SK-N-SH (cell line): ENCODE results near the gene COL24A1. TPM values are rescaled to one million over a fixed set of nuclear protein-coding genes. Genes with fewer than 3 reads are reported as not detected.

ENCODE experiments used
- CTCF ChIA-PET: fragments of 300-600, 350-600 bp; formaldehyde crosslinking; extraction: SDS; loops from one replicate; lab custom pipeline; 2021; lab: Yijun Ruan, JAX
- POLR2A ChIA-PET: fragments of 350-600 bp; sonication (Branson Sonifier 250); formaldehyde crosslinking; extraction: SDS; loops from one replicate; lab custom pipeline; 2020; ENCODE audit warnings: antibody characterized with exemption, inconsistent platforms; lab: Yijun Ruan, JAX
- DNase-seq: peaks from one replicate; pipeline ENCODE4 v3.0.0; 2012
- H2AFZ ChIP-seq: fragments of 200-600 bp; sonication (generic); 2 replicates; pipeline ENCODE4 v1.8.1; 2016; ENCODE audit warnings: antibody characterized with exemption, mild to moderate bottlenecking, low read depth
- H3F3A ChIP-seq: fragments of 200-600 bp; sonication (generic); replicated peaks from 2 replicates; pipeline ENCODE3; 2016; ENCODE audit warnings: antibody characterized with exemption, mild to moderate bottlenecking; ENCODE audit not compliant: insufficient read depth
- H3K27ac ChIP-seq, 2 experiments: fragments of 200-500 bp in 1 of 2; fragments of 200-600 bp in 1 of 2; sonication (Bioruptor generic) in 1 of 2; sonication (generic), shearing (Covaris generic) in 1 of 2; 2 replicates each; pipeline versions ENCODE4 v1.5.1 to v1.6.1; 2014 to 2016; ENCODE audit warnings: low read depth in 2 of 2, inconsistent platforms in 1 of 2, low read length in 1 of 2, mild to moderate bottlenecking in 1 of 2, mixed read lengths in 1 of 2
- H3K27me3 ChIP-seq: fragments of 200-600 bp; sonication (generic), shearing (Covaris generic); 2 replicates; pipeline ENCODE4 v1.6.1; 2016; ENCODE audit warnings: mixed run types; ENCODE audit not compliant: insufficient read depth
- H3K36me3 ChIP-seq, 2 experiments: fragments of 200-500 bp in 1 of 2; fragments of 200-600 bp in 1 of 2; sonication (Bioruptor generic) in 1 of 2; sonication (generic) in 1 of 2; replicated peaks in 1 of 2; 2 replicates each; pipeline versions ENCODE3 to v1.5.1; 2014 to 2016; ENCODE audit warnings: low read length in 1 of 2, mild to moderate bottlenecking in 1 of 2; ENCODE audit not compliant: insufficient read depth in 2 of 2, control insufficient read depth in 1 of 2
- H3K4me1 ChIP-seq, 2 experiments: fragments of 200-500 bp in 1 of 2; fragments of 200-600 bp in 1 of 2; sonication (Bioruptor generic) in 1 of 2; sonication (generic), shearing (Covaris generic) in 1 of 2; 2 replicates each; pipeline versions ENCODE4 v1.5.1 to v1.6.1; 2014 to 2016; ENCODE audit warnings: low read depth in 1 of 2, low read length in 1 of 2, mixed run types in 1 of 2; ENCODE audit not compliant: insufficient read depth in 2 of 2, control insufficient read depth in 1 of 2
- H3K4me2 ChIP-seq: fragments of 200-600 bp; sonication (generic), shearing (Covaris generic); 2 replicates; pipeline ENCODE4 v1.6.1; 2017; ENCODE audit warnings: mixed run types
- H3K4me3 ChIP-seq, 2 experiments: fragments of 200-500 bp in 1 of 2; fragments of 200-600 bp in 1 of 2; sonication (Bioruptor generic) in 1 of 2; sonication (generic), shearing (Covaris generic) in 1 of 2; 2 replicates each; pipeline versions ENCODE4 v1.5.1 to v1.8.1; 2014 to 2016; ENCODE audit warnings: low read depth in 2 of 2, inconsistent platforms in 1 of 2, low read length in 1 of 2, mild to moderate bottlenecking in 1 of 2, mixed read lengths in 1 of 2, moderate library complexity in 1 of 2
- H3K79me2 ChIP-seq: fragments of 200-600 bp; sonication (generic); 2 replicates; pipeline ENCODE4 v1.8.1; 2017; ENCODE audit warnings: mild to moderate bottlenecking; ENCODE audit not compliant: insufficient read depth
- H3K9ac ChIP-seq: fragments of 200-600 bp; sonication (generic); 2 replicates; pipeline ENCODE4 v1.6.1; 2017; ENCODE audit warnings: mixed run types
- H3K9me2 ChIP-seq: fragments of 200-600 bp; sonication (generic); 2 replicates; pipeline ENCODE4 v1.6.1; 2017; ENCODE audit warnings: mixed run types
- H3K9me3 ChIP-seq: fragments of 200-600 bp; sonication (generic); 2 replicates; pipeline ENCODE4 v1.6.1; 2017; ENCODE audit warnings: mixed run types, mild to moderate bottlenecking, moderate library complexity
- H4K20me1 ChIP-seq: fragments of 200-600 bp; sonication (generic); 2 replicates; pipeline ENCODE4 v1.6.1; 2017; ENCODE audit warnings: mild to moderate bottlenecking, mixed run types; ENCODE audit not compliant: insufficient read depth
- CHD2 ChIP-seq: fragments of 150-350 bp; IDR thresholded peaks from 2 replicates; pipeline ENCODE4 v1.6.1; 2018; ENCODE audit warnings: low read length; ENCODE audit not compliant: partially characterized antibody
- CTCF ChIP-seq: fragments of 200-600 bp; sonication (generic); IDR thresholded peaks from 2 replicates; pipeline ENCODE4 v1.6.1; 2017; ENCODE audit warnings: antibody characterized with exemption, mild to moderate bottlenecking, moderate library complexity
- FOSL2 ChIP-seq: IDR thresholded peaks from 2 replicates; pipeline ENCODE4 v1.4.0; 2012; ENCODE audit warnings: low read depth, mild to moderate bottlenecking, moderate library complexity, borderline replicate concordance
- FOXJ3 ChIP-seq: sonication (generic); formaldehyde crosslinking; IDR thresholded peaks from 2 replicates; pipeline ENCODE4 v1.5.1; 2020; ENCODE audit warnings: mild to moderate bottlenecking, missing genetic modification reagents
- JUND ChIP-seq: IDR thresholded peaks from 2 replicates; pipeline ENCODE4 v1.4.0; 2012
- NFIC ChIP-seq: IDR thresholded peaks from 2 replicates; pipeline ENCODE4 v1.4.0; 2012; ENCODE audit warnings: borderline replicate concordance
- NRF1 ChIP-seq: IDR thresholded peaks from 2 replicates; pipeline ENCODE4 v1.6.1; 2012; ENCODE audit warnings: low read depth, mild to moderate bottlenecking, low read length
- POLR2AphosphoS5 ChIP-seq: IDR thresholded peaks from 2 replicates; pipeline ENCODE4 v1.6.1; 2012; ENCODE audit warnings: low read depth, low read length
- RAD21 ChIP-seq: IDR thresholded peaks from 2 replicates; pipeline ENCODE4 v1.6.1; 2012; ENCODE audit warnings: mild to moderate bottlenecking, low read length
- REST ChIP-seq: IDR thresholded peaks from 2 replicates; pipeline ENCODE4 v1.6.1; 2012; ENCODE audit warnings: mild to moderate bottlenecking, low read depth, low read length, moderate library complexity
- SIN3A ChIP-seq: IDR thresholded peaks from 2 replicates; pipeline ENCODE4 v1.6.1; 2012; ENCODE audit warnings: low read depth, mild to moderate bottlenecking, low read length, moderate library complexity, borderline replicate concordance
- SMC3 ChIP-seq: IDR thresholded peaks from 2 replicates; pipeline ENCODE4 v1.6.1; 2012; ENCODE audit warnings: low read depth, low read length, improper control_type of control experiment
- TCF12 ChIP-seq: IDR thresholded peaks from 2 replicates; pipeline ENCODE4 v1.4.0; 2012
- TEAD4 ChIP-seq: IDR thresholded peaks from 2 replicates; pipeline ENCODE4 v1.4.0; 2012; ENCODE audit warnings: mild to moderate bottlenecking, borderline replicate concordance; ENCODE audit not compliant: insufficient read depth
- ZBTB33 ChIP-seq: IDR thresholded peaks from 2 replicates; pipeline ENCODE4 v1.4.0; 2012; ENCODE audit warnings: low read depth, borderline replicate concordance
- WGBS: methylation state at CpG from one replicate; pipeline ENCODE4 v1.1.6; 2017; ENCODE audit warnings: low lambda C conversion rate; 5-methylcytosine and 5-hydroxymethylcytosine counted together
- polyA plus RNA-seq, 3 experiments: library from polyadenylated mRNA; depleted of rRNA; stranded (reverse); fragments of >200 nt; gene quantifications; 2 replicates each; pipeline ENCODE4 v1.2.3, GENCODE V29; 2012
- TF ChIP-seq, protein P1 (sequence below): IDR thresholded peaks from 2 replicates; pipeline ENCODE4 v1.4.0; 2012; ENCODE audit warnings: low read depth, borderline replicate concordance

Gene COL24A1
- polyA plus RNA-seq, 1 of the 3 experiments (the other 2 are of a cell fraction) = not detected

DNA sequence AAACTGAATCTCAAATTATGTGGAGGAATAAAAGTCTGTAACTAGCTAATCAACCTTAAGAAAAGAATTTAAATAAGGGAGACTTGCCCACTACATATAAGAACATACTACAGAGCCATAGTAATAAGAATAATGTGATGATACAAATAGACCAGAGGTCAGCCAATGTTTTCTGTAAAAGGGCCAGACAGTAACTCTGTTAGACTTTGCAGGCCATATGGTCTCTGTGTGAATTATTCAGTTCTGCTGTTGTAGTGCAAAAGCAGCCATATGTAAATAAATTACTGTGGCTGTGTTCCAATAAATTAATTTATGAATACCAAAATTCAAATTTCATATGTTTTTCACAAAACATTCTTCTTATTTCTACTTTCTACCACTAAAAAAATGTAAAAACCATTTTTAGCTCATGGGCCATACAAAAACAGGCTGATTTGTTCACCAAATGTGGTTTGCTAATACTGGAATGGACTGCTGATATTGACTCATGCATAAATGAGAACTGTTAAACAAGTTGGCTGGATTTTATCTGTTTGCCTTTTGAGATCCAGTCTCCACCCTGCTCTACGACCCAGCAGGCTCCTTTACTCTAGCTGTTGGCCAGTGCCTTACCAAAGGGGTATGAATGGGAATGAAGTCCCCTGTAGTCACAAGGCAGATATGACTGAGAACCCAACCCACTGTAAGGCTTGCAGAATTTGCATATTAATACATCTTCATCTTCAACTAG lies 350.2 kb downstream of the COL24A1 start:
- Histone ChIP-seq H2AFZ (no peak overlapping the region), H3K4me1 (no peaks in the 10 kb centered on the region), H3K9ac (no peak overlapping the region), H3K9me2 (no peaks in the 10 kb centered on the region), H3K27ac (no peak overlapping the region), H3K27me3 (no peaks in the 10 kb centered on the region), H4K20me1 (no peaks in the 10 kb centered on the region), H3K79me2 (no peaks in the 10 kb centered on the region; the same call in 1 of the 2 replicates), H3K9me3 (no peaks in the 10 kb centered on the region), H3F3A (no peaks in the 10 kb centered on the region), H3K36me3 (no peaks in the 10 kb centered on the region)
- DNase-seq = no peak
- ChIA-PET POLR2A (no interaction called here), CTCF (interaction anchor here (1.4 kb wide), 1 partner anchor 119 kb away, joined by 3 read pairs; no protein-coding TSS in a partner anchor)
- 0% methylated on average over 1 of the region's 1 CpG for WGBS
- TF ChIP-seq RAD21 (no peak), JUND (no peak), CTCF (no peak), TEAD4 (no peak), SMC3 (no peak), FOXJ3 (CRISPR knock-in tag) (no peak)
- TF ChIP-seq, all 33 proteins: peak for 0
- Histone ChIP-seq H3K4me3 (no peak overlapping the region), H3K4me2 (no peak overlapping the region)

DNA sequence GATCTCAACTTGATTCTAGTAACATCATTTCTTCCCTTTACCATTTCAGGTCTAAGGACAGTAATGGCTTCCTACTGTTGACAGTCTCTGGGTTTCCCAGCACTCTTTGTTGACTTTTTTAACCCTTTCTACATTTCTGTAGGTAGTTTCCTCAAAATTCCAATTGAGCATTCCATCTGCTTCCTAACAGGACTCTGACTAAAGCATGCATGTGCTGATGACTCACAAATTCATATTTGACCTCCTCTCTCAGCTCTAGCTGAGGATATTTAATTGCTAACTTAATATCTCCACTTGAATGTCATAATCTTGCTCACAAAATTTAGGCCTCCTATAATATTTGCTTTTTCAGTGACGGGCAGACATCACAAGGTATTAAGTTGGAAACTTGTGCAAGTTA lies 355.1 kb downstream of the COL24A1 start:
- 10% methylated on average over 1 of the region's 1 CpG for WGBS
- Histone ChIP-seq H2AFZ (no peak overlapping the region), H3K79me2 (no peaks in the 10 kb centered on the region; the same call in 1 of the 2 replicates), H3K4me3 (no peak overlapping the region), H3K9me3 (no peaks in the 10 kb centered on the region), H3F3A (no peaks in the 10 kb centered on the region), H3K9me2 (no peaks in the 10 kb centered on the region), H3K27me3 (no peaks in the 10 kb centered on the region; the same call in 1 of the 2 replicates), H3K4me2 (no peak overlapping the region), H4K20me1 (no peaks in the 10 kb centered on the region), H3K9ac (no peak overlapping the region), H3K4me1 (no peaks in the 10 kb centered on the region), H3K36me3 (no peaks in the 10 kb centered on the region), H3K27ac (no peak overlapping the region)
- ChIA-PET CTCF (no interaction called here), POLR2A (no interaction called here)
- no peak for DNase-seq
- TF ChIP-seq NFIC (no peak), ZBTB33 (no peak), TCF12 (no peak), FOSL2 (no peak), CTCF (no peak), SIN3A (no peak), SMC3 (no peak), REST (no peak), POLR2AphosphoS5 (no peak), CHD2 (no peak), NRF1 (no peak)
- TF ChIP-seq, protein P1, sequence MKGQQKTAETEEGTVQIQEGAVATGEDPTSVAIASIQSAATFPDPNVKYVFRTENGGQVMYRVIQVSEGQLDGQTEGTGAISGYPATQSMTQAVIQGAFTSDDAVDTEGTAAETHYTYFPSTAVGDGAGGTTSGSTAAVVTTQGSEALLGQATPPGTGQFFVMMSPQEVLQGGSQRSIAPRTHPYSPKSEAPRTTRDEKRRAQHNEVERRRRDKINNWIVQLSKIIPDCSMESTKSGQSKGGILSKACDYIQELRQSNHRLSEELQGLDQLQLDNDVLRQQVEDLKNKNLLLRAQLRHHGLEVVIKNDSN = no peak
